K562 (cell line): ENCODE measurements around the gene ASGR2. TPM values are rescaled to one million over a fixed set of nuclear protein-coding genes. Genes with fewer than 3 reads are reported as not detected.

Experiments used
- ATAC-seq: fragments of 200-7000 bp; cut with Tn5 transposase; 3 replicates; pipeline ENCODE4 v1.9.1; 2020; ENCODE audit warnings: moderate library complexity
- BruUV-seq: library from RNA; stranded (reverse); fragments of 400-500 nt; replicated peaks from 2 replicates; lab custom pipeline; 2021; lab: Mats Ljungman, UMichigan
- CTCF ChIA-PET: fragments of 300-600 bp; formaldehyde crosslinking; extraction: SDS; loops from one replicate; lab custom pipeline; 2021; ENCODE audit warnings: low intra/inter-chr PET ratio; lab: Yijun Ruan, JAX
- POLR2A ChIA-PET: fragments of 300-600, 350-650 bp; sonication (Branson Sonifier 250); formaldehyde crosslinking; extraction: SDS; loops from one replicate; lab custom pipeline; 2021; ENCODE audit warnings: antibody characterized with exemption, inconsistent platforms; lab: Yijun Ruan, JAX
- DNase-seq, 4 experiments: peaks; one replicate each; pipeline versions ENCODE4 v3.0.0 to v3.0.0-alpha.2; 2011 to 2018; ENCODE audit warnings: low spot score in 3 of 4, mixed read lengths in 3 of 4; ENCODE audit errors: extremely low read depth in 1 of 4
- FAIRE-seq: peaks from 2 replicates; lab custom pipeline; 2011; peaks lifted over from hg19 to GRCh38; lab: Jason Lieb, UNC
- H2AFZ ChIP-seq: 2 replicates; pipeline ENCODE4 v1.6.0; 2011; ENCODE audit warnings: low read depth, low read length, control low read depth, inconsistent platforms
- H3K27ac ChIP-seq: fragments of 200-600 bp; 3 replicates; pipeline ENCODE4 v1.8.0; 2011; ENCODE audit warnings: low read depth, mild to moderate bottlenecking, control low read depth, inconsistent platforms, low read length, moderate library complexity, mixed read lengths; ENCODE audit errors: extremely low read depth
- H3K27me3 ChIP-seq, 2 experiments: fragments of 300-600 bp in 1 of 2; 2 replicates in 1 of 2; 3 replicates in 1 of 2; pipeline versions ENCODE4 v1.6.0 to v1.8.0; 2011; ENCODE audit warnings: inconsistent platforms in 2 of 2, low read length in 2 of 2, mild to moderate bottlenecking in 1 of 2, mixed read lengths in 1 of 2, moderate library complexity in 1 of 2; ENCODE audit not compliant: control insufficient read depth in 2 of 2, insufficient read depth in 2 of 2
- H3K36me3 ChIP-seq: fragments of 300-600 bp; 3 replicates; pipeline ENCODE4 v1.8.0; 2011; ENCODE audit warnings: mild to moderate bottlenecking, low read length, inconsistent platforms; ENCODE audit not compliant: control insufficient read depth, insufficient read depth
- H3K4me1 ChIP-seq, 2 experiments: fragments of 200-600 bp in 1 of 2; replicated peaks in 1 of 2; 2 replicates in 1 of 2; 3 replicates in 1 of 2; pipeline versions ENCODE4 v1.5.1 to v1.8.0; 2011; ENCODE audit warnings: inconsistent platforms in 2 of 2, low read length in 2 of 2, mild to moderate bottlenecking in 1 of 2, mixed read lengths in 1 of 2, moderate library complexity in 1 of 2; ENCODE audit not compliant: control insufficient read depth in 2 of 2, insufficient read depth in 2 of 2
- H3K4me2 ChIP-seq: 2 replicates; pipeline ENCODE4 v1.6.1; 2011; ENCODE audit warnings: low read length, control low read depth, inconsistent platforms, mixed read lengths; ENCODE audit not compliant: insufficient read depth
- H3K4me3 ChIP-seq: fragments of 200-600 bp; sonication (generic), shearing (Covaris generic); 2 replicates; pipeline ENCODE4 v1.5.1; 2016; ENCODE audit warnings: control low read depth, inconsistent platforms
- H3K79me2 ChIP-seq: fragments of 200-600 bp; 3 replicates; pipeline ENCODE4 v1.8.0; 2011; ENCODE audit warnings: low read length, inconsistent platforms; ENCODE audit not compliant: control insufficient read depth, insufficient read depth
- H3K9ac ChIP-seq, 2 experiments: 2 replicates each; pipeline versions ENCODE4 v1.6.0 to v1.6.1; 2011; ENCODE audit warnings: low read depth in 2 of 2, low read length in 2 of 2, control low read depth in 1 of 2, inconsistent platforms in 1 of 2, mild to moderate bottlenecking in 1 of 2, mixed read lengths in 1 of 2; ENCODE audit not compliant: insufficient read depth in 1 of 2
- H3K9me1 ChIP-seq: one replicate; pipeline ENCODE4 v1.6.0; 2011; ENCODE audit warnings: inconsistent platforms, mild to moderate bottlenecking, low read length, moderate library complexity; ENCODE audit not compliant: control insufficient read depth, insufficient read depth
- H3K9me3 ChIP-seq: replicated peaks from 2 replicates; pipeline ENCODE4 v1.5.1; 2011; ENCODE audit warnings: low read depth, low read length, inconsistent platforms; ENCODE audit not compliant: control insufficient read depth, insufficient read depth
- H4K20me1 ChIP-seq: replicated peaks from 2 replicates; pipeline ENCODE4 v1.6.1; 2011; ENCODE audit warnings: low read length, inconsistent platforms, mixed read lengths; ENCODE audit not compliant: control insufficient read depth, insufficient read depth
- ATF1 ChIP-seq, 2 experiments: fragments of 450-650 bp in 1 of 2; IDR thresholded peaks; 2 replicates each; pipeline ENCODE4 v1.6.1; 2016; ENCODE audit warnings: missing compliant biosample characterization in 1 of 2, missing genetic modification characterization in 1 of 2
- BCOR ChIP-seq: fragments of 450-650 bp; IDR thresholded peaks from 2 replicates; pipeline ENCODE4 v1.6.1; 2016
- E2F1 ChIP-seq: sonication (generic); formaldehyde crosslinking; IDR thresholded peaks from 2 replicates; pipeline ENCODE4 v1.8.1; 2023; ENCODE audit warnings: mild to moderate bottlenecking, missing genetic modification reagents, moderate library complexity
- HCFC1 ChIP-seq: IDR thresholded peaks from 2 replicates; pipeline ENCODE4 v1.6.1; 2012; ENCODE audit warnings: low read depth, low read length, improper control_type of control experiment
- MEF2A ChIP-seq: IDR thresholded peaks from 2 replicates; pipeline ENCODE4 v1.6.1; 2011; ENCODE audit warnings: low read depth, mild to moderate bottlenecking, low read length, moderate library complexity; ENCODE audit not compliant: control insufficient read depth
- NKRF ChIP-seq: fragments of 450-650 bp; IDR thresholded peaks from 2 replicates; pipeline ENCODE4 v1.6.1; 2016; ENCODE audit warnings: borderline replicate concordance
- PHB ChIP-seq: fragments of 250-450 bp; sonication (Bioruptor Pico); IDR thresholded peaks from 2 replicates; pipeline ENCODE4 v1.5.0; 2021
- TBL1XR1 ChIP-seq, 2 experiments: IDR thresholded peaks; 2 replicates each; pipeline ENCODE4 v1.6.1; 2012; ENCODE audit warnings: improper control_type of control experiment in 2 of 2, low read length in 2 of 2, mild to moderate bottlenecking in 1 of 2
- TRIM24 ChIP-seq, 2 experiments: fragments of 450-650 bp; IDR thresholded peaks; 2 replicates each; pipeline ENCODE4 v1.6.1; 2016
- ZNF740 ChIP-seq, 3 experiments: fragments of 200-800 bp in 1 of 3; sonication (Bioruptor generic) in 1 of 3; sonication (generic) in 1 of 3; formaldehyde crosslinking in 1 of 3; IDR thresholded peaks; 2 replicates each; pipeline versions ENCODE4 v1.6.1 to v1.8.0; 2016 to 2022; ENCODE audit warnings: mild to moderate bottlenecking in 2 of 3, missing compliant biosample characterization in 2 of 3, missing genetic modification characterization in 2 of 3, missing genetic modification reagents in 1 of 3
- ZSCAN29 ChIP-seq: fragments of 450-650 bp; IDR thresholded peaks from 2 replicates; pipeline ENCODE4 v1.6.1; 2017
- ZSCAN32 ChIP-seq: fragments of 450-650 bp; formaldehyde crosslinking; IDR thresholded peaks from 2 replicates; pipeline ENCODE4 v1.4.0; 2020; ENCODE audit warnings: mild to moderate bottlenecking, moderate library complexity
- WGBS: fragments of 100-300 bp; shearing (Covaris generic); methylation state at CpG from one replicate; pipeline ENCODE4 v1.1.6; 2016; ENCODE audit warnings: low coverage, mixed read lengths; ENCODE audit not compliant: insufficient coverage; ENCODE audit errors: missing lambda C conversion rate; 5-methylcytosine and 5-hydroxymethylcytosine counted together
- in situ Hi-C: fragments of 300-500 bp; cut with MboI; formaldehyde crosslinking; loops from 4 replicates; pipeline ENCODE4 v1.15.0; 2018; ENCODE audit warnings: inconsistent platforms, mixed read lengths
- intact Hi-C: fragments of 100-400 bp; cut with micrococcal nuclease; formaldehyde crosslinking; loops from 2 replicates; pipeline ENCODE4 v1.14.2; 2022
- polyA plus RNA-seq, 8 experiments: library from polyadenylated mRNA; depleted of rRNA in 4 of 8; stranded (reverse) in 5 of 8; unstranded in 3 of 8; fragments of >200 nt; fragmentation: Nextera tagmentation in 2 of 8; fragmentation: Illumina TruSeq in 1 of 8; extraction: Ambion mirVana in 2 of 8; extraction: Trizol in 1 of 8; gene quantifications; 2 replicates each; pipeline versions ENCODE4 v1.2.1 to v1.2.3, GENCODE V29; 2011 to 2014; ENCODE audit warnings: inconsistent platforms in 1 of 8, missing spikeins in 1 of 8
- total RNA-seq, 7 experiments: library from RNA; depleted of rRNA in 6 of 7; stranded (reverse); fragments of >200 nt in 6 of 7; fragmentation: Illumina TruSeq in 2 of 7; extraction: Trizol in 2 of 7; gene quantifications; 2 replicates each; pipeline versions ENCODE4 v1.2.1 to v1.2.3, GENCODE V29; 2011 to 2021; ENCODE audit warnings: low replicate concordance in 1 of 7

The ASGR2 gene
- total and polyA plus RNA-seq, 9 of the 15 experiments (the other 6 are each of a cell fraction or from before 2014, with no cell fraction given): not detected

- TF ChIP-seq BCOR: no peak
Measured at GRCh38 chr17:7138800-7139381, 24.3 kb upstream of the ASGR2 start (continued).

GRCh38 chr17:7137171-7137943, 22.7 kb upstream of the ASGR2 start:
- intact Hi-C loops: loop anchor here (10.0 kb wide), 1 partner anchor 223 kb away; no protein-coding TSS in a partner anchor
- POLR2A ChIA-PET: interaction anchor here (1.1 kb wide), 1 partner anchor 257 kb away, joined by 3 read pairs; no protein-coding TSS in a partner anchor
- no peak overlapping the region for H3K4me3 ChIP-seq
- no peak for TF ChIP-seq E2F1 (CRISPR knock-in tag)
- no peak for TF ChIP-seq ZNF740 (CRISPR knock-in tag; IDR thresholded peaks at IDR 0.05)
- no peak for TF ChIP-seq ZNF740 (tag; IDR thresholded peaks at IDR 0.05)
- TF ChIP-seq ZSCAN29: no peak
- TF ChIP-seq ZSCAN32 (CRISPR knock-in tag): no peak
- TF ChIP-seq HCFC1: no peak
- no peak for TF ChIP-seq MEF2A
- TF ChIP-seq TBL1XR1 (IDR thresholded peaks at IDR 0.05; ENCODE audit: low read length in 2 of 2): no peak
- no peak for TF ChIP-seq TRIM24 (IDR thresholded peaks at IDR 0.05)
- no peak for TF ChIP-seq ATF1 (CRISPR knock-in tag; IDR thresholded peaks at IDR 0.05)
- TF ChIP-seq ATF1 (tag; IDR thresholded peaks at IDR 0.05): no peak
- no peak for TF ChIP-seq NKRF
- no peak for TF ChIP-seq PHB (CRISPR knock-in tag)

More at GRCh38 chr17:7137171-7137943, 22.7 kb upstream of the ASGR2 start:
- no peak overlapping the region for H2AFZ ChIP-seq
- CTCF ChIA-PET: interaction anchor here (1.2 kb wide), 1 partner anchor 85 kb away, joined by 6 read pairs; no protein-coding TSS in a partner anchor
- WGBS: 1% methylated on average over 8 of the region's 13 CpGs
- DNase-seq (no peak), ATAC-seq (no peak), FAIRE-seq (no peak)
- BruUV-seq: no TSS peak
- H3K9ac ChIP-seq: no peak overlapping the region
- H3K4me2 ChIP-seq: no peak overlapping the region
- H4K20me1 ChIP-seq: no peaks in the 10 kb centered on the region; the same call in 1 of the 2 replicates
- H3K36me3 ChIP-seq: no peaks in the 10 kb centered on the region
- H3K9me1 ChIP-seq: no peaks in the 10 kb centered on the region
- H3K27me3 ChIP-seq: peaks cover 16 to 48% of the 10 kb centered on the region in 2 experiments
- peaks cover 0 to 8% of the 10 kb centered on the region in 2 experiments; a peak in 2 of 5 replicates for H3K4me1 ChIP-seq
- no peak overlapping the region for H3K27ac ChIP-seq
- H3K79me2 ChIP-seq: no peaks in the 10 kb centered on the region
- in situ Hi-C loops: no loop called here
- H3K9me3 ChIP-seq: no peaks in the 10 kb centered on the region
